HTERT RPE-1 (cell line): ENCODE data around the gene DNAJC21.
"Not testable (repeated sequence)": the region's sequence is repeated elsewhere in the genome, so short reads cannot be mapped to it uniquely, and the experiment has no call there.

Experiments used
- in situ Hi-C: fragments of 300-500 bp; cut with MboI; formaldehyde crosslinking; loops from 4 replicates; pipeline ENCODE4 v1.14.3; 2020; ENCODE audit warnings: low sequenced_read_pairs

DNAJC21 gene

DNA sequence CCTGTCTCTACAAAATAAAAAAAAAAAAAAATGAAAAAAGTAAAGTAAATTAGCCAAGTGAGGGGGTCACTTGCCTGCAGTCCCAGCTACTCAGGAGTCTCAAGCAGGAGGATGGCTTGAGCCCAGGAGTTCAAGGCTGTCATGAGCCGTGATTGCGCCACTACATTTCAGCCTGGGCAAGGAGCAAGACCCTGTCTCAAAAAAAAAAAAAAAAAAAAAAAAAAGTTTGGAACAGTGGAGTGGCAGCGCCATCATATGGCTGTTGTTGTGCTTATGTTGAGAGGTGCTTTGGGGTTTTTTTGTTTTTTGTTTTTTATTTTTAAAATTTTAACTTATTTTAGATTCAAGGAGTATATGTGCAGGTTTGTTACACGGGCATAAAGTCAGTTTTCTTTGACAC, 10.3 kb upstream of the DNAJC21 start:
- in situ Hi-C loops, result loop anchor here (25.0 kb wide), 1 partner anchor 432 kb away; no protein-coding TSS in a partner anchor

DNA sequence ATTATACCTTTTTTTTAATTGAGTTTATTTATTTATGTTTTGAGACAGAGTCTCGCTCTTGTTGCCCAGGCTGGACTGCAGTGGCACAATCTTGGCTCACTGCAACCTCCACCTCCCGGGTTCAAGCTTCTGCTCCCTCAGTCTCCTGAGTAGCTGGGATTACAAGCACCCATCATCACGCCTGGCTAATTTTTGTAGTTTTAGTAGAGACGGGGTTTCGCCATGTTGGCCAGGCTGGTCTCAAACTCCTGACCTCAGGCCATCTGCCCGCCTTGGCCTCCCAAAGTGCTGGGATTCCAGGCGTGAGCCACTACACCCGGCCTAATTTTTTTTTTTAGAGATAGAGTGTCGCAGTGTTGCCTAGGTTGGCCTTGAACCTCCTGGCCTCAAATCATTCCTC, 6.1 kb upstream of the DNAJC21 start:
- in situ Hi-C loops, result loop anchor here (25.0 kb wide), 1 partner anchor 436 kb away; no protein-coding TSS in a partner anchor

DNA sequence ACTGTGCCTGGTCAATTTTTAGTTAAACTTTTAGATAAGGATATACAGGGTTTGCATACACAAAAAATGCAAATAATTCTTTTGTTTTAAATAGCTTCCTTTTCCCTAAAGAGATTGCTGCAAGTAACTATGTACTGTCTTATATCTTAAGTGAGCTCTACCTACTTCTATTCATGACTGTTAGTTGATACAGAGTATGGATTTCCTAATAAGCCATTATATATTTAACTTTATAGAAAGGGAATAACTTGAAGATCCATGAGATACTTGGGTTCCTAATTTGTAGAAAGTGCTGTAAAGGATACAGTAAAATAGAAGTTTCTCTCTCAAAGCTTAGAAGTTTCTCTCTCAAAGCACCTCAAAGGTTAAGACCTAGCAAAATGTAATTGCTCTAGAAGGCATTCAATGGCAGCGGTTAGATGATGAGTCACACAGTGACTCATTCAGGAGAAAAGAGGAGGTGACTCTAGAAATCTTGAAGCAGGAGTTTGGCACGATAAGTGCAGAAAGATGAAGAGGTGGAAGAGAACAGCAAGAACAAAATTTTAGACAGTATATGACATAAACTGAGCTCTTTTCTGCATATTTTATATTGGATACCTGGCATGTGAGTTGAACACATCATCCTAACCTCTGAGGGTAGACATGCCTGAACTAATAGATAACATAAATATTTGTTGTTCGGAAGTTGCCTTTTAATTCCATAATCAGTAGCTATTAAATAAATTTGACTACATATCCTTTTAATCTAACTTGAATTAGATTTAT, 5.5 kb upstream of the DNAJC21 start:
- in situ Hi-C loops, result loop anchor here (25.0 kb wide), 1 partner anchor 437 kb away; no protein-coding TSS in a partner anchor

DNA sequence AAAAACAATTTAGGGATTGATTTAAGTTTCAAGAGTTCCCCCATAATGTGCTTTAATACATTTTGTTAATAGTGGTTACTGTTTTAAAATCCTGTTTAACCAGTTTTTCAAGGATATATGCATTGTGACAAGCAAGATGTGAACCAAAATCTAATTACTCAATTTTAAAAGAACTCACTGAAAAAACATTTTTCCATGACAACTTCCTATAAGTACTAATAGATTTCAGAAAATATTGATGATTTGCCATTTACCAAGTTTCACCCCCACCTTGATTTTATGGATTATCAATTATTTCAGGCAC, 4.9 kb upstream of the DNAJC21 start:
- in situ Hi-C loops, result loop anchor here (25.0 kb wide), 1 partner anchor 437 kb away; no protein-coding TSS in a partner anchor

DNA sequence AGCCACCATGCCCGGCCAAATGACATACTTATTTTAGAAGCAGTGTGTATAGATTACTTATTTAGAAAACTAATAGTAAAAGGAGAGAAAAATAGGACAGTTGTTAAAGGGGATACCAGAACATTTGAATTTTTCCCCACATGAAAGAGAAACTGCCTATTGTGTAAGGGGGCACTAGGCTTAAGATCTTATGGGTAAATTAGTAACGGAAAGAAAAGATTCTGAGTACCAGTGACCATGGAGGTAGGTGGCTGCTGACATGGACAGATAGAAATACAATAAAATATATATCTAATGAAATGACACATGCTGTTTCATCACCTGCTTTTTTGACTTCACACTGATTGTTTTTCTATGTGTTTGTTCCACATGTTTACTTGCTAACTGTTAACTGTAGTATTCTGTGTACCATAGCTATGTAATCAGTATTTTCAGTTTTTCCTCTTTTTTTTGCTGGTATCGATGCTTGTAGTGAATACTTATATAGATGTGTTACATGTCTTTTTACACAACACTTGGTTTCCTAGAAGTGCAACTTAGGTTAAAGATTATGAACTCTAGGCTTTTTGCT, 3.0 kb upstream of the DNAJC21 start:
- in situ Hi-C loops, result no loop called here

DNA sequence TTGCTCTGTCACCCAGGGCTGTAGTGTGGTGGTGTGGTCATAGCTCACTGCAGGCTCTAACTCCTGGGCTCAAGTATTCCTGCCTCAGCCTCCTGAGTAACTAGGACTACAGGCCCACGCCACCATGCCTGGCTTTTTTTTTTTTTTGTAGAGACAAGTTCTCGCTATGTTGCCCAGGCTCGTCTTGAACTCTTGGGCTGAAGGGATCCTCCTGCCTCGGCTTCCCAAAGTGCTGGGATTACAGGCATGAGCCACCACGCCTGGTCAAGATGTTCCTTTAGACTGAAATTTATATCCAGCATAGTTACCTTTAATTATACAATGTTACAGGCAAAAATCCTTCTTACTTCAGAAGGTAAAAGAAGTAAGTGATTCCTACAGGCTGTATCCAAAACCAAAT, 1.6 kb upstream of the DNAJC21 start:
- in situ Hi-C loops, result no loop called here

DNA sequence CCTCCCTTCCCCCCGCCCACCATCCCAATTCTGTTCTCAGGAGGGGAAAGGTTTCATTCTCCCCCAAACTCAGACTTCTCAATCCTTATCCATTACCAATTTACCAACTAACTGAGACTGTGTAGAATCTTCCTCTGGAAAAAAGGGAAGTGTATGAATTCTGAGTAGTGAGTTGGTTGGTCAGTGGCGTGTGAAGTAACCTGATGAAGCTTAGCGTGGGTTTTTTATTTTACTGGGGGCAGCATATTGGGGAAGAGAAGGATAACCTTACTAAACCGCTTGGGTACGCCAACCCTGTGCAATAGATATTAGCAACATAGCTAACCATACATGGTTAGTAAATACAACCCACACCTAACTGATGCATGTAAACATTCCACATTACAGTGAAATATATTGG, 1.1 kb upstream of the DNAJC21 start:
- in situ Hi-C loops, result no loop called here

DNA sequence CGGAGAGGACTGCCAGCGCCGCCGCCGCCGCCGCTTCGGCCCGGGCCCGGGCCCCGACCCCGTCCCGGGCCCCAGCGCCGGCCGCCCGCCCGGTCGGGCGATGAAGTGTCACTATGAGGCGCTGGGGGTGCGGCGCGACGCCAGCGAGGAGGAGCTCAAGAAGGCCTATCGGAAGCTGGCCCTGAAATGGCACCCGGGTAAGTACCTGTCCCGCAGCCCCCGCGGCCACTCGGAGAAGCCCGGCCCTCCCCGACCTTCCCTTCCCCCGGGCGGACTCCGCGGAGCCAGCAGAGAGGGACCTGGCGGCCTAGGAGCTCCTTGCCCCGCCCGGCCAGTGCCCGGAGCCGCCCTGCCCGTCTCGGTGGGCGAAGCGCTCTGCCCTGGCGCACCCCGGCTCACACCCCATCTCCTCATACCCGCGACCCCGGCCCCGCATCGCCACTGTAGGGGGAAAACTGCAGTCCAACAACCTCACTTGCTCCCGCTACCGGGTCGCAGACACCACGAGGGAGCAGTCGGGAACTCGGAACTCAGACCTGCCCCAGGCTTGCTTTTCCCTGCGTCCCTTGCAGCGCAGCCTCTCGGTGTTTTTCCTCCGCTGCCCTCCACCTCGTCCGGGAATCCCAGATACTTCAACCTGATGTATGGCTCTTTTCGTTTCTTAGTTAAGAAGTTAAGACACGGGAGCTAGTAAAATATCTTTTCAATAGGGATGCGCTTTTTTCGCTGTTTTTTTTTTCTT, 532 bp downstream of the DNAJC21 start:
- in situ Hi-C loops, result no loop called here

DNA sequence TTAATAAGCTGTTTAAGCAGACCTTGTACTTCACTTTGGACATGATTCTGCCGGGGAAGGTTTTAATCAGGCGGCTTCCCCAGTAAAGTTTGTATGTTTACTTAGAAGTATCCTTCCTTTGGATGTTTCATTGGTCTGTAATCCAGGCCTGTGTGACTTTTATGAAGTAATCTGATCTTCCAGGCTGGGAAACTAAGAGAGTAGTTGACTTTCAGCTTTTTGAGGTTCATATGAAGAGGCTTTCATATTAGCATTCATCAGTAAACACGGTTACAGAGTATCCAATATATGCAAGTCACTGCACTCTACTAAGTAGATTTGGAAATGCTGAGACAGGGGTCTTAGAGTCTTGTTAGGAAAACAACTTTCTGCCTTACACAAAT, 1.1 kb downstream of the DNAJC21 start:
- in situ Hi-C loops, result no loop called here

DNA sequence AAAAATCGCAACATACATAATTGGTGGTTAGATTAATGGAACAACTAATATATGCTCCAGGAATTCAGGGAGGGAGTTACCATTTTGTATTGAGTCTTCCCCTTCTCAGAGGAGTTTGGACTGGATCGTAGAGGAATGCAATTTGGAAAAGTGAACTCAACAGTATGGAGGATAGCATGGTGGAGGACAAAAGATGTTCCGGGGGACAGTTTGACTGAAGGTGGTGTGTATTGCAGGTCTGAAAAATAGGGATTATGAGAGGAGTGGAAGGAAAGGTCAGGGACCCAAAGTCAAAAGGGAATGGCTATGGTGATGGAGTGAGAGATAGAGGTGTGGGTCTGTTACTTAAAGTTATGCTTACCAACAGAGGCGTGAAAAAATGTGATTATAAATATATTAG, 1.5 kb downstream of the DNAJC21 start:
- in situ Hi-C loops, result no loop called here

DNA sequence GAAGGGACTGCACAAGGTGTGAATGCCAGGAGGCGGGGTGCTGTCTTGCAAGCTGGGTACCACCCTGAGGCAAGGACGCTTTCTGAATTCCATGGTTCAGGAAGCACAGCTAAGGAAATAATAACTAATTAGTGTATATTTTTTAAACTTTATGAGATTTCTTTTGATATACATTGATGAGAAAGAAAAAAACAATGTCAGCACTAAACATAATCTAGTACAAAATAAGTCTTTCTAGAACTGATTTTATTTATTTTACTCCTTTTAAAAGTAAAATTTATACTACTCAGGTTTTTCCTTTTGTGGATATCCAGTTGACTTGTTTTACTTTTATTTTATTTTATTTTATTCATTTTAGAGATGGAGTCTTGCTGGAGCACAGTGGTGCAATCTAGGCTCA, 3.6 kb downstream of the DNAJC21 start:
- in situ Hi-C loops, result no loop called here

DNA sequence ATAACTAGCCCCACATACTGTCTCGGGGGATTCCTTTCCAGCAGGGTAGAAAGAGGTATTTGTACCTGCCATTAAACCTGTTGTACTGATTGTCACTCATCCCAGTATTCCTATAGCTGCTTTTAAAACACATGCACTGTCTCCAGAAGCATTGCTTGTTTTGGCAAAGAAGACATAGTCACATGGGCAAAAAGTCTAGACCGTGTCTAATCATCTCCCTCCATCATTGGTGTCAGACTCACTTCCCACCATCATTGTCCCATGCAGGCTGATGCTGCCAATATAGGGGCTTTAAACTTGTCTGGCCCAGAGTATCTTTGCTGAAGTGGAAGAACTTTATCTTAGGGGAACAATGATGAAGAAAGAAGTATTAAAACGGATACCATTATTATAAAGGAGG, 12.6 kb downstream of the DNAJC21 start:
- in situ Hi-C loops, result no loop called here

DNA sequence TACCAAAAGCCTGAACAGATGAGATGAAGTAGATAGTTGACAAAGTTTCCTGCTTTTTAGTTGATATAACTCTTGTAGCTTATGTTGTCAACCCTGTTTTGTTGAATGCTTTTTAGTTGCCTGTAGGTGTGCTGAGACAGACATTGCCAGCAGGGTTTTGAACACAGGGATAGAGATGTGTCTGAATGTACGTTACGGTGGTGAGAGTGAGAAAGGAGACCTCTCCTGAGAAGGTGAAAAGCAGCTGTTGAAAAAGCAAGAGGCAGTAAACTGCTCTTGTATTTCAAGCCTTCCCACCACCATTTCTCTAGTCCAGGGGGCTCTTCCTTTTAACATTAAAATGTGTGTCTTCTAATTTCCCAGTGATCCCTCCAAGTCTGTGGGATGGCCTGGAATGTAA, 14.7 kb downstream of the DNAJC21 start:
- in situ Hi-C loops, result no loop called here

DNA sequence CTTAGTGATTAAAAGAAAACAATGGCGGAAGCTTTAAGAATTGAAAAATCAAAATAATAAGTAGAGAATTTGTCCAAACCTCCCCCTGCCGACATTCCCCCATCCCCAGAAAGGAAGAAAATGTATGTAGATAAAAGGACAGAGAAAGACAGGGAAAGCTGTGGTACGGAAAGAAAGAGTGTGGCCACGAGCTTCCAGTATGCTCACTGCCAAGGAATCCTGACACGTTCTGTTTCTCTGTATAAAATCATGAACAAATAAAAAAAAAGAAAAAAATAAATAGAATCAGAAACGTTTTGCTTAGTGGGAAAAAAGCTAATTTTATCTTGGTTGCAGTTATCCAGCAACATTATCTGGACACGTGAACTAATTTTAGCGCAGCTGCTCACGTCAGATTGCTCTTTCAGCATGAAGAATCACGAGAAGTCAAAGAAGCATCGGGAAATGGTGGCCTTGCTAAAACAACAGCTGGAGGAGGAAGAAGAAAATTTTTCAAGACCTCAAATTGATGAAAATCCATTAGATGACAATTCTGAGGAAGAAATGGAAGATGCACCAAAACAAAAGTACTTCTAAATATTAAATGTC, 15.2 kb downstream of the DNAJC21 start:
- in situ Hi-C loops, result no loop called here

DNA sequence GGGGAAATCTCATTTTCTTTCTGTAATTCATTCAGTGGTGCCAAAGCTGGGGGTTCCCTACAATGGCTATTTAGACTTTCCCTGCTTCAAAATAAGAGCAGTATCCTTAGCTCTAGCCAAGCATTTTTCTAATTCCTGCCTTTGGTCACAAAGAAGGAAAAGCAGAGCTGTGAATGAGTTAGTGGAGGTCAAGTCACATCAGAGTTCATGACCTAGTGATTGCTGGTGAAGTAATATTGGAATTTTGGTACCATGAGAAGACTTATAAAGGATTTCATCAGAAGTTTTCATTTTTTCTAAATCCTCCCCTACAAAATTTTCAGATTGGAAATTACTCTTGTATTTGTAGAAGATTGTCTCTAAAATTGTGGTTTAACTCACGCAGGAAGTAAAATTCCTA, 28.0 kb downstream of the DNAJC21 start:
- in situ Hi-C loops, result no loop called here

DNA sequence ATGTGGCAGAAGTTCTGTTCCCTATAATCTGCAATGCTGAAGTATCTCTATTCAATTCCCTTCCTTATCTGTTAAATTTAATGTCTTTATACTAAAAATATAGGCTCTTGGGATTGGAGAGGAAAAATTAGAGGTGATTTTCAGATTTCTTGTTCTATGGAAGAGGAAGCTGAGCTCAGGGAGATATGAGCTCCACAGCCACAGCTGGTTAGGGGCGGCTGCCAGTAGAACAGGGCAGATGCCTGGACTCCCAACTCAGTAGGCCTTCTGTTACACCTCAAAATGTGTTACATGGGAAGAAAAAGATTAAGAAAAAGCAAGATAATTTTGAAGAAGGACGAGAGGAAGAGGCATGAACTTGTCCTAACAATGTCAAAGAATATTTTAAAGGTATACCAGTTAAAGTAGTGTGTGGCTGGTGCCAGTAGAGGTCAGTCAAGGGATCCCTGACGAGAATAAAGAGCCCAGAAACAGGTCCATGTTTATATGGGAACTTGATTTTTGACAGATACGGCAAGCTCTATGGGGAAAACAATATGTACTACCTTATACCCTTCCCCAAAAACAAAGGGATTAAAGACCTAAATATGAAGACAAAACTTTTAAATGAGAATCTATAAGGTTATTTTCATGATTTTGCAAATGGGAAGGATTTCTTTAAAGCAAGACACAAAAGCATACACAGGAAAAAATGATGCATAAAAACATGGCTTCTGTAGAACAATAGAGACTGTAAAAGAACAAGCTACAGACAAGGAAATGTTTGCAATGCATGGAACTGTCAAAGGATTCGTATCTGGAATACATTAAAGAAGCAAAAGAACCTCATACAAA, 28.7 kb downstream of the DNAJC21 start:
- in situ Hi-C loops, result no loop called here

DNA sequence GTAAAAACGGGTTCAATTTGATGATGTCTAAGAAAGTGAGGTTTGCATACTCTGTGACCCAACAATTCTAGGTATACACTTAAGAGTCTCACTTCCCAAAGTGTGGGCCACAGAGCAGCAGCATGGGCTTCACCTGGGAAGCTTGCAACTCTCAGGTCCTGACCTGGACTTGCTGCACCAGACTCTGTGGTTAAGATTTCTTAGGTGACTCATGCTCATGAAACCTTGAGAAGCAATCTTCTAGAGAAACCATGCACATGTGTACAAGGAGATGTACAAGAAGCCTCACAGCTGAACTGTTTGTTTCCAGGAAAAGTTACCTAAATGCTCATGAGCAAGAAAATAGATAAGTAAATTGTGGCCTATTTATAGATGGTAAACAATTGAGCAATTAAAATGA, 30.0 kb downstream of the DNAJC21 start:
- in situ Hi-C loops, result no loop called here

DNA sequence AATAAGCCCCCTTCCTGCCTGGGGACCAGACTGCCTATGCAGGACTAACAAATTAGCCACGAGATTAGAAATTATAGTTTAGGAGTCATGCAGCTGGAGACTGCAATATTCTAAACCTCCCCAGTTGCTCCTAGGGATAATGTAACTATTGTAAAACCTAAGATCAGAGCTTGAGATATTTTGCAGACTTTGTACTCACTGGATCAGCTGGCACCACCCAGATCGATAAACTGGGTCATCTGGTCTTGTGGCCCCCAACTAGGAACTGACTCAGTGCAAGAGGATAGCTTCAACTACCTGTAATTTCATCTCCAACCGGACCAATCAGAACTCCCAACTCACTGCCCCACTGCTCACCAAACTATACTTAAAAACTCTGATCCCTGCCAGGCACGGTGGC, 38.2 kb downstream of the DNAJC21 start:
- in situ Hi-C loops, result no loop called here

DNA sequence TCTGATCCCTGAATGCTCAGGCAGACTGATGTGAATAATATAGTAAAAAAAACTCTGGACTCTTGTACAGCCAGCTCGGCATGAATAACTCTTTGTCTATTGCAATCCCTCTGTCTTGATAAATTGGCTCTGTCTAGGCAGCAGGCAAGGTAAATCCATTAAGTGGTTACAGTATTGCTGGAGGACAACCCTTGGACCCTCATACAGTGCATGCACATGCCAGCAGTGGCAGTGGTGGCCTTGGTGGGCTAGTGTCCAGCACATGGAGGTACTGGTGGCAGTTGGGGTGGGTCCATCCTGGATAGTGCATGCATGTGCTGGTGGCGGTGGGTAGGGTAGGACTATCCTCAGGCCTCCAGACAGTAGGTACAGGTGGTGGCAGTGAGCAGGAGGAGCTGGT, 38.9 kb downstream of the DNAJC21 start:
- in situ Hi-C loops, result no loop called here

DNA sequence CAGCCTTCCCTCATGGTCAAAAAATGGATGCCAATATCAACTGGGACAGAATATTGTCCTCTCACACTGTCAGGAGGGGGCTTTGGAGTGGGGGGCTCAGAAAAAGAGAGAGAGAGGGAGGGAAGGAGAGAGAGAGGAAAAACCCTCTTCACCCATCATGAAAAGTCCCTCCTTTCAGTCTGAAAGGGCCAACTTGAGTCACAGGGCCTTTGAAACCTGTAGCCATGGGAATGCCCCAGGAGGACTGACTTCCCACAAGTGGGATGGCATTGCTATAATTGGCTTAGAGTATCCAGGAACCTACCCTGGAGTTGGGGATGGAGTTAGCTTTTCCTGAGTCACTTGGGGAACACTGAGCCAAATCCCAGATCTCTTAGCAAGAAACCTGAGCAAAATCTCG, 41.2 kb downstream of the DNAJC21 start:
- in situ Hi-C loops, result no loop called here

DNA sequence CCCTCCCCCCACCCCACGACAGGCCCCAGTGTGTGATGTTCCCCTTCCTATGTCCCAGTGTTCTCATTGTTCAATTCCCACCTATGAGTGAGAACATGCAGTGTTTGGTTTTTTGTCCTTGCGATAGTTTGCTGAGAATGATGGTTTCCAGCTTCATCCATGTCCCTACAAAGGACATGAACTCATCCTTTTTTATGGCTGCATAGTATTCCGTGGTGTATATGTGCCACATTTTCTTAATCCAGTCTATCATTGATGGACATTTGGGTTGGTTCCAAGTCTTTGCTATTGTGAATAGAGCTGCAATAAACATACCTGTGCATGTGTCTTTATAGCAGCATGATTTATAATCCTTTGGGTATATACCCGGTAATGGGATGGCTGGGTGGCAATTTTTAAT, 42.3 kb downstream of the DNAJC21 start:
- in situ Hi-C loops, result not testable (repeated sequence)
